ENCODE measurements around the gene UNK. TPM values are rescaled to one million over a fixed set of nuclear protein-coding genes. Genes with fewer than 3 reads are reported as not detected.
A peak's percentile ranks its signal among the peaks of the same experiment; 100 is the strongest.

UNK gene
- total RNA-seq, 1 donor from 2014 or later = 49.7 TPM

DNA sequence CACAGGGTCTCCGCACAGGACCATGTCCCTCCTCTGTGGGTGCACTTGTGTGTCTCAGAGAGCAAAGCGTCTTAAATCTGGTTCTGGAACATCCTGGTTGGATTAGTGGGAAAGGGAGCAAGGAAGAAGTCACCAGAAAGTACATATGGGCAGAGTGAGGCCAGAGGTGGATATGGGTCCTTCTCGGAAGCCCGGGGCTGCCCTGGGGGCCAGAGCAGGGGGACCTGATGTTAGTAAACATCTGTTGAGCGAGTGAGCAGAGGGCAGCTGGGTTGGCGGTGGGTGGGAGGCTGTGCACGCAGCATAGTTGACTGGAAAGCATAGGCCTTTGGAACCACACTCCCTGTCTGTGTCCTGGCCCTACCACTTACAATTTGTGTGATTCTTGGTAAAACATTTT is 36.9 kb downstream of the UNK start:
- Mint-ChIP-seq H3K36me3 (peaks cover 12% of the 10 kb centered on the region), H3K4me1 (ENCODE audit: unreplicated experiment) (peaks cover 4% of the 10 kb centered on the region)
- TF ChIP-seq, protein P1, sequence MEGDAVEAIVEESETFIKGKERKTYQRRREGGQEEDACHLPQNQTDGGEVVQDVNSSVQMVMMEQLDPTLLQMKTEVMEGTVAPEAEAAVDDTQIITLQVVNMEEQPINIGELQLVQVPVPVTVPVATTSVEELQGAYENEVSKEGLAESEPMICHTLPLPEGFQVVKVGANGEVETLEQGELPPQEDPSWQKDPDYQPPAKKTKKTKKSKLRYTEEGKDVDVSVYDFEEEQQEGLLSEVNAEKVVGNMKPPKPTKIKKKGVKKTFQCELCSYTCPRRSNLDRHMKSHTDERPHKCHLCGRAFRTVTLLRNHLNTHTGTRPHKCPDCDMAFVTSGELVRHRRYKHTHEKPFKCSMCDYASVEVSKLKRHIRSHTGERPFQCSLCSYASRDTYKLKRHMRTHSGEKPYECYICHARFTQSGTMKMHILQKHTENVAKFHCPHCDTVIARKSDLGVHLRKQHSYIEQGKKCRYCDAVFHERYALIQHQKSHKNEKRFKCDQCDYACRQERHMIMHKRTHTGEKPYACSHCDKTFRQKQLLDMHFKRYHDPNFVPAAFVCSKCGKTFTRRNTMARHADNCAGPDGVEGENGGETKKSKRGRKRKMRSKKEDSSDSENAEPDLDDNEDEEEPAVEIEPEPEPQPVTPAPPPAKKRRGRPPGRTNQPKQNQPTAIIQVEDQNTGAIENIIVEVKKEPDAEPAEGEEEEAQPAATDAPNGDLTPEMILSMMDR (conservative IDR thresholded peaks at IDR 0.05) = no peak

DNA sequence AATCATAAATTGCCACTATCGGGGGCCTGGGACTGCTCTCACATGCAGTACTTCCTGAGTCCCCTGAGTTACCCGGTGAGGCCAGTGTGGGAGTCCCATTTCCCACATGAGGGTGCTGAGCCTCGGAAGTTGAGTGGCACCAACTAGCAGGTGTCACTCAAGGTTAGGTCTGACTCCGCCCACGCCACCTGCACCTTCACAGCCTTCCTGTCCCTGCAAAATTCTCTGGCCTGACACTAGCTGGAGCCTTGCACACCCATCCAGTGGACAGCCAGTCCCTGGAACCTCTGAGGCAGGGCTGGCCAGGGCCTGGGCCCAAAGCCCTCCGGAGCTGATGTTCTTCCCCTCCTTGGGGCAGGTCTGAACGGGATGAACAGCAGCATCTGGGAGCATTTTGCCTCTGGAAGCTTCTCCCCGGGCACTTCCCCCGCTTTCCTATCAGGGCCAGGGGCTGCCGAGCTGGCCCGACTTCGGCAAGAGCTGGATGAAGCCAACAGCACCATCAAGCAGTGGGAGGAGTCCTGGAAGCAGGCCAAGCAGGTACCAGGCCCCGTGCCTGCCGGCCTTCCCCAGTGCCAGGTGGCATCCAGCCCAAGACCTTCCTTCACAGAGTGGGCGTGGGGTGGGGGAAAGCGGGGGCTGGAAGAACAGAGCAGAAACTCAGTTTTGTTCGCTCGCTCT is 37.7 kb downstream of the UNK start:
- Mint-ChIP-seq H3K27me3 (no peaks in the 10 kb centered on the region), H3K27ac (no peak overlapping the region)

More for the DNA sequence above, 36.9 kb downstream of the UNK start:
- Mint-ChIP-seq H3K9me3 (no peaks in the 10 kb centered on the region), H3K27ac (no peak overlapping the region), H3K4me3 (no peak overlapping the region), H3K27me3 (no peaks in the 10 kb centered on the region)
- DNase-seq (ENCODE audit: extremely low spot score, unreplicated experiment) = no peak

DNA sequence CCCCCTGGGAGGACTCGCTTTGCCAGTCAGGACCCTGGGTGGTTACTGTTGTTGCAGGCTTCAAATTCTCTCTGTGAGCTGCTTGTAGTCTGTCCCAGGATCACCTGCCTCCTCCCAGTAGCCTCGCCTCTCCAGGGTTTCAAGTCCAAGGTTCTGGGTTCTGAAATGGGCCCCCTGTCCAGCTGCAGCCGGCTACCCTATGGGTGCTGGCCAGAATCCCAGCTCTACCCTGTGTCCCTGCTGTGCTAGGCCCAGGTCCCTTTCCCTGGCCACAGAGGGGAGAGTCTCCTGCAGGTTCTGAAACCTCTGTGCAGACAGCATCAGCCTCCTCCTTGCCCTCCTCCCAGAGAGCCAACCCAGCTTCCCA is 38.2 kb downstream of the UNK start:
- H3K27ac Mint-ChIP-seq = no peak overlapping the region
- no peak overlapping the region for H3K4me3 Mint-ChIP-seq
- peaks cover 4% of the 10 kb centered on the region for H3K4me1 Mint-ChIP-seq (ENCODE audit: unreplicated experiment)
- no peaks in the 10 kb centered on the region for H3K27me3 Mint-ChIP-seq
- DNase-seq (ENCODE audit: extremely low spot score, unreplicated experiment) = no peak
- TF ChIP-seq, protein P1 (conservative IDR thresholded peaks at IDR 0.05) = no peak
- H3K36me3 Mint-ChIP-seq = peaks cover 12% of the 10 kb centered on the region
- no peaks in the 10 kb centered on the region for H3K9me3 Mint-ChIP-seq

More for the DNA sequence above, 37.7 kb downstream of the UNK start:
- H3K4me1 Mint-ChIP-seq (ENCODE audit: unreplicated experiment) = peaks cover 4% of the 10 kb centered on the region
- TF ChIP-seq, protein P1 (conservative IDR thresholded peaks at IDR 0.05) = no peak
- no peak for DNase-seq (ENCODE audit: extremely low spot score, unreplicated experiment)
- H3K36me3 Mint-ChIP-seq = peaks cover 12% of the 10 kb centered on the region
- H3K4me3 Mint-ChIP-seq = no peak overlapping the region
- no peaks in the 10 kb centered on the region for H3K9me3 Mint-ChIP-seq

DNA sequence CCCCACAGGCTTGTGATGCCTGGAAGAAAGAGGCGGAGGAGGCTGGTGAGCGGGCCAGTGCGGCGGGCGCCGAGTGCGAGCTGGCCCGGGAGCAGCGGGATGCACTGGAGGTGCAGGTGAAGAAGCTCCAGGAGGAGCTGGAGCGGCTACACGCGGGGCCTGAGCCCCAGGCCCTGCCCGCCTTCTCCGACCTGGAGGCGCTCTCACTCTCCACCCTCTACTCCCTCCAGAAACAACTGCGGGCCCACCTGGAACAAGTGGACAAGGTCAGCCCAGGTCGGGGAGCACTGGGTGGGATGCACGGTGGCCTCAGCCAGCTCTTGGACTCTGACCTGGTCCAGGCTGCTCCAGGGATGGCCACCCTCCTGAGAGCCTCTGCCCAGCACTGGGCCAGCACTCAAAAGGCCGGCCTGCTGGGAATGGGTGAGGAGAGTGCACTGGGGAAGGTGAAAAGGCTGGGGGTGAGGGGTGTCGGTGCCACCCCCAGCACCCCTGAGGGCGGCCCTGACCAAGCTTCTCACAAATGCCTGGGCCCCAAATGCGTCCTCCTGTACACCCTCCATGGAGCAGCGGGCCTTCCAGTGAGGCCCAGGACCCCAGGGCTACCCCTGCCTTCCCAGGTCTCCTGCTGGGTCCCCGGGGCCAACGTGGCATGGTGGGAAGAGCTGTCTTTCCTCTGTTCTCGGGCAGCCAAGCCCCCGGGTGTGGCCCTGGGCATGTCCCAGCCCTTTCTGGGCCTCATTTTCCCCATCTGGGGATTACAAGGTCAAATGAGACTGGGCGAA is 38.8 kb downstream of the UNK start:
- TF ChIP-seq, protein P1 (conservative IDR thresholded peaks at IDR 0.05) = no peak
- Mint-ChIP-seq H3K4me1 (ENCODE audit: unreplicated experiment) (peaks cover 10% of the 10 kb centered on the region), H3K36me3 (peaks cover 12% of the 10 kb centered on the region), H3K27me3 (no peaks in the 10 kb centered on the region), H3K27ac (no peak overlapping the region), H3K9me3 (no peaks in the 10 kb centered on the region), H3K4me3 (no peak overlapping the region)
- no peak for DNase-seq (ENCODE audit: extremely low spot score, unreplicated experiment)

DNA sequence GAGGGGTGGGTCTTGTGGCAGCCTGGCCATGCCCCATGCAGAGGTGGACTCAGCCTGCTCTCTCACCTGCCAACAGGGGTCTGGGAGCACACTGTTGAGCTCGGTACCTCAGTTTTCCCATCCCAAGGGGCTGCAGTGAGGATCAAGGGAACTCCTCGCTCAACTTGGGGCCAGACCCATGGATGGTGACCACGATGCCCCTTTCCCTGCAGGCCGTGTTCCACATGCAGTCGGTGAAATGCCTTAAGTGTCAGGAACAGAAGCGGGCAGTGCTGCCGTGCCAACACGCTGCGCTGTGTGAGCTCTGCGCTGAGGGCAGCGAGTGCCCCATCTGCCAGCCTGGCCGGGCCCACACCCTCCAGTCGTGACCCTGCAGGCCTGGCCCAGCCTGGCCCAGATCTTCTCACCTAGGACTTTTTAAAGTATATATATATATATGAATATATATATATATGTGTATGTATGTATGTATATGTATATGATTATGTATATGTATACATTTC is 39.5 kb downstream of the UNK start:
- peaks cover 10% of the 10 kb centered on the region for H3K4me1 Mint-ChIP-seq (ENCODE audit: unreplicated experiment)
- H3K27ac Mint-ChIP-seq = peak overlapping the region; percentile 74
- no peaks in the 10 kb centered on the region for H3K27me3 Mint-ChIP-seq

More for the DNA sequence above, 39.5 kb downstream of the UNK start:
- peaks cover 7% of the 10 kb centered on the region for H3K36me3 Mint-ChIP-seq
- H3K4me3 Mint-ChIP-seq = no peak overlapping the region
- DNase-seq (ENCODE audit: extremely low spot score, unreplicated experiment) = no peak
- H3K9me3 Mint-ChIP-seq = no peaks in the 10 kb centered on the region
- TF ChIP-seq, protein P1 (conservative IDR thresholded peaks at IDR 0.05) = no peak

Measured in type B pancreatic cell (in vitro differentiated cells).